NCI-H2227 treated with DMSO at 0.1 percent for 48 hours (cell line): ENCODE data around the gene TMCC1.
"Not testable (repeated sequence)": the region's sequence is repeated elsewhere in the genome, so short reads cannot be mapped to it uniquely, and the experiment has no call there.

Experiments used
- DNase-seq: peaks from one replicate; lab custom pipeline; 2025; lab: John Stamatoyannopoulos, UW

TMCC1 gene

GRCh38 chr3:129836381-129837064 lies 57.0 kb downstream of the TMCC1 start:
- DNase-seq: peak; percentile 32

DNA sequence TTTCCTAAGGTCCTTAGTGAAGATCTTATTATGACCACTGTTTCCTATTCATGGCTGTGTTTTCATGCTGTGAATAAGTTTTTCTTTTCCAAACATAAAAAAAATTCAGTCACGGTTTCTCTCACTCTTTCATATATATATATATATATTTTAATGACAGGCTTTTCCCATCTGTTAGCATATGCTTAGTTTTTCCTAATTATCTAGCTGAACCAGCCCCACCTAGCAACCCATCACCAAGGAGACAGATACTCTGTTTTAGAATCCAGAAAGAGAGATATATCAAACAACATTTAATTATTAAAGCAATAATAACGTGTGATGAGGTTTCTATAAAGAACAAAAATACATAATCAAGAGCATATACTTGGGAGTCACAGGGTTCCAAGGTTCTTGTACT lies 58.3 kb downstream of the TMCC1 start:
- no peak for DNase-seq

GRCh38 chr3:129834580-129834979 lies 58.9 kb downstream of the TMCC1 start:
- no peak for DNase-seq

GRCh38 chr3:129831942-129832341 lies 61.6 kb downstream of the TMCC1 start:
- not testable (repeated sequence) for DNase-seq

- DNase-seq: no peak
Observed at GRCh38 chr3:129831503-129831902, 62.0 kb downstream of the TMCC1 start.

- DNase-seq: peak; percentile 15
Observed at GRCh38 chr3:129829640-129830039, 63.9 kb downstream of the TMCC1 start.

DNA sequence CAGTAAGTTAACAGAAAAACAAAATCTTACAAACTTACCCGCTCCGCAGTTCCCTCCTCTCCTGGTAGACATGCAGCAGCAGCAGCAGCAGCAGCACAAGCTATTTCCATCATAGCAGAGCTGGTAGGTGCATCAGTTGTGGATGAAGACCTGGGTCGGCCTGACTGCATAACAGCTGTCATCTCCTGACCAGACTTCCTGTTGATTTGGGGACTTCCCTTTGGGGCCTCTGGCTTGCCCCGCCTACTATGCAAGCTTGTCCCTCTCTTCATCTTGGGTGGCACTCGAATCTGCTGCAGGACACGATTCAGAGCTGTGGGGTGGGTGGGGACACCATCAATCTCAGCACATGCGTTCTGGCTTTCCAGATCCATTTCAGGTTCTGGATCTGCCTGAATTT lies 65.7 kb downstream of the TMCC1 start:
- no peak for DNase-seq

DNA sequence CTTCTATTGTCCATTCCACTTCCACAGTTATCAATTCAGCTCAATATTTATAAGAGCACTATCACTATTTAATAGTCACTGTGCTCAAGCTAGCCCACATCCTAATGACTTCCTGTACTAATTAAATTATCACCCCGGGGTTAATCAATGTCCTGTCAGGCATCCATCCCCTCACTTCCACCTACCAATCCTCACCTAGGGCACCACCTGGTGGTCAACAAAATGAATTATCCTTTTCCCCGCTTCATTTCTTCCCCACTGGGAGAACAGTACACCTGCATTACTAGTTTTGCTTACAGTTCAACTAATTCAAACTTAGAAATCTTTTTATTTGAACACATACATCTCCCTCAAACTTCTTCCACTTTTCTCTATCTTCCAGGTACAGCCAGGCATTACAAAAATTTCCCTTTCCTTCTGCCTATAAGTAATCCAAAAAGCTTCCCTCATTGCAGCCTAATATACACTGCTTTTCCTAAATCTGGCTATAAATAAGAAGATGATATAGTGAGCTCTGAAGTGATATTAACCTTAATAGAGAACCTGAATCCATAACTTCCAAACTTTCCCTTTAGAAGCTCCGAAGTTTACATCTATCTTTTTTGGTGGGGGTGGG lies 68.5 kb downstream of the TMCC1 start:
- peak; percentile 7 for DNase-seq

- DNase-seq: no peak
Observed at GRCh38 chr3:129822679-129823078, 70.8 kb downstream of the TMCC1 start.

DNA sequence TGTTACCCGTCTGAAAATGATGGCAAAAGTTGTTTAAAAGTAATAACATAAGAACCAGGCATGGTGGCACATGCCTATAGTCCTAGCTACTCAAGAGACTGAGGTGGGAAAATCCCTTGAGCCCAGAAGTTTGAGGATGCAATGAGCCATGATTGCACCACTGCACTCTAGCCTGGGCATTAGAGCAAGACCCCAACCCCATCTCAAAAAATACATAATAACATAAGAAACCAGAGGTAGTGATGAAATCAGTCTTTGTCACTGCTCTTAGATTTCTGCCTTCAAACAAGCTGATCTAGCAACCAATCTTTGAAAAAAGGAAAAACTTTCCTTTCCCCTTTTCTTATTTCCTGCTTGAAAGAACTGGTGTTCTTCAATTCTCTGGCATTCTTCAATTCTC lies 71.3 kb downstream of the TMCC1 start:
- no peak for DNase-seq

GRCh38 chr3:129820587-129820986 lies 72.9 kb downstream of the TMCC1 start:
- DNase-seq: no peak

DNA sequence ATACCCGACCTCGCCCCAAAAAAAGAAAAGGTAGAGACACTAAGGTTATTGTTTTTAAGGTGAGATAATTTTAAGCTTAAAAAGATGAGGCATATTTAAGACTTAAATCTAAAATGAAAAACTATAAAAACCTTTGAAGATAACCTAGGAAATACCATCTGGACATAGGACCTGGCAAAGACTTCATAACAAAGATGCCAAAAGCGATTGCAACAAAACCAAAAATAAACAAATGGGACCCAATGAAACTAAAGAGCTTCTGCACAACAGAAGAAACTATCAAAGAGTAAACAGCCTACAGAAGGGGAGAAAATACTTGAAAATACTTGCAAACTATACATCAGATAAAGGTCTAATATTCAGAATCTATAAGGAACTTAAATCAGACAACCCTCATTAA lies 80.9 kb downstream of the TMCC1 start:
- DNase-seq: no peak

GRCh38 chr3:129809297-129809696 lies 84.2 kb downstream of the TMCC1 start:
- no peak for DNase-seq

DNA sequence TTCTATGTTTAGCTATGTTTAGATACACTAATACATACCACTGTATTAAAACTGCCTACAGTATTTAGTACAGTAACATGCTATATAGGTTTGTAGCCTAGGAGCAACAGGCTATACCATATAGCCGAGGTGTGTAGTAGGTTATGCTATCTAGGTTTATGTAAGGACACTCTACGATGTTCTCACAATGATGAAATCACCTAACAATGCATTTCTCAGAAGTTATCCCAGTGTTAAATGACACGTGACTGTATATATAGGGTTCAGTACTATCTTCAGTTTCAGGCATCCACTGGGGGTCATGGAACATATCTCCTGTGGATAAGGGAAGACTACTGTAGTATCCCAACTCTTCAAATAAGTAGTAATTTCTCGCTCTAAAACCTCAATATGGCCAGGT lies 97.4 kb downstream of the TMCC1 start:
- no peak for DNase-seq

DNA sequence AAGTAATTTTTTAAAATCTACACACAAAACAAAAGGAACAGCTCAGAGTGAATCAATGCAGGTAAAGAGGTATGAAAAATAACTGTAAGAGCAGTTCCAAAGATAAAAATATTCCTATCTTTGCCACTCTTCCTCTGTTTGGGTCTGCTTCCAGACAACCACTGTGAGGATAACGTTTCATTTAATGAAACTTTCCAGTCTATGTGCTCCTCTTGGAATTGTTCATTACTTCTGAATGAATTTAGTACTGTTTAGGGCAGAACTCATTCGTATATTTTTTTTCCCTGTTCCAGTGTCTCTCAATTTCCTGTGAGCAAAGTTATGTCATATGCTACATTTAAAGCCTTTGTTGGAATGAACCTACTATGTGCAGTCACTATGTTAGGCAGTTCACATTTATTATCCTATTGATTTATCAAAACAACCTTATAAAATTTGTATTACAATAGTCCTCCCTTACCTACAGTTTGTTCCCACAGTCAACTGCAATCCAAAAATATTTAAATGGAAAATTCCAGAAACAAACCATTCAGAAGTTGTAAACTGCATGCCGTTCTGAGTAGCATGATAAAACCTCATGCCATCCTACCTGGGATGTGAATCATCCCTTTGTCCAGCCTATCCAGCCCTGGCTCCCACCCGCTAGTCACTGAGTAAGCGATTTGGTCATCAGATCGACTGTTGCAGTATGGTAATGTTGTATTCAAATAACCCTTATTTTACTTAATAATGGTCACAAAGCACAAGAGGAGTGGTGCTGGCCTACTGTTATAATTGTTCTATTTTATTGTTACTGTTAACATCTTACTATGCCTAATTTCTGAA lies 98.1 kb downstream of the TMCC1 start:
- no peak for DNase-seq

GRCh38 chr3:129794311-129795185 lies 99.0 kb downstream of the TMCC1 start:
- peak; percentile 12 for DNase-seq

GRCh38 chr3:129793942-129794310 lies 99.6 kb downstream of the TMCC1 start:
- no peak for DNase-seq

GRCh38 chr3:129793319-129793718 lies 100.2 kb downstream of the TMCC1 start:
- no peak for DNase-seq

- no peak for DNase-seq
Observed at GRCh38 chr3:129783470-129783869, 110.0 kb downstream of the TMCC1 start.

DNA sequence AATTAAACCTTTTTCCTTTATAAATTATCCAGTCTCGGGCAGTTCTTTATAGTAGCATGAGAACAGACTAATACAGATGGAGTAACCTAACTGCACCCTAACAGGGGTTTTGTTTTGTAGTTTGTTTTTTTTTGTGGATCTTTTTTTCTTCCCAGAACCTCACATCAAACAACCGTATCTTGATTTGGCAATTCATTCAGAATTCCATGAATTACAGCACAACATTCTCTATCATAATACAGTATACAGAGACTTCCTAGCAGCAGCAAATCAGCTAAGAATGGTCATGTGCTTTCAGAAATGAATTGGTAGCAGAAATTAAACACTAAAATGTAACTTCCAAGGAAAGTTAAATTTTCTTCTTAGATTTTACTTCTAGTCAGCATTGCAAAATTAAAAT lies 114.6 kb downstream of the TMCC1 start:
- no peak for DNase-seq

- no peak for DNase-seq
Observed at GRCh38 chr3:129777806-129778205, 115.7 kb downstream of the TMCC1 start.

- DNase-seq: no peak
Observed at GRCh38 chr3:129775870-129776269, 117.6 kb downstream of the TMCC1 start.
